HepG2 (cell line): ENCODE data around the gene DENND5A. TPM values are rescaled to one million over a fixed set of nuclear protein-coding genes. Genes with fewer than 3 reads are reported as not detected.
"Not testable (repeated sequence)": the region's sequence is repeated elsewhere in the genome, so short reads cannot be mapped to it uniquely, and the experiment has no call there.

Experiments
- ATAC-seq: fragments of 200-7000 bp; cut with Tn5 transposase; 3 replicates; pipeline ENCODE4 v1.9.1; 2020; ENCODE audit warnings: mild to moderate bottlenecking, moderate library complexity
- BruUV-seq: library from RNA; stranded (reverse); fragments of 400-500 nt; replicated peaks from 2 replicates; lab custom pipeline; 2021; lab: Mats Ljungman, UMichigan
- CTCF ChIA-PET: fragments of 300-600 bp; formaldehyde crosslinking; extraction: SDS; loops from one replicate; lab custom pipeline; 2021; ENCODE audit warnings: low total read pairs, inconsistent platforms, low intra/inter-chr PET ratio; lab: Yijun Ruan, JAX
- POLR2A ChIA-PET: fragments of 350-600 bp; sonication (Branson Sonifier 250); formaldehyde crosslinking; loops from one replicate; lab custom pipeline; 2020; ENCODE audit warnings: antibody characterized with exemption, inconsistent platforms; lab: Yijun Ruan, JAX
- DNase-seq: peaks from one replicate; pipeline ENCODE4 v3.0.0-alpha.2; 2015; ENCODE audit warnings: low spot score
- FAIRE-seq: peaks from 3 replicates; lab custom pipeline; 2011; peaks lifted over from hg19 to GRCh38; lab: Jason Lieb, UNC
- H2AFZ ChIP-seq: one replicate; pipeline ENCODE4 v1.6.1; 2011; ENCODE audit warnings: low read length, inconsistent platforms
- H3K27ac ChIP-seq: fragments of 300-600 bp; 3 replicates; pipeline ENCODE4 v1.8.0; 2011; ENCODE audit warnings: mixed run types, mild to moderate bottlenecking, mixed read lengths, low read length, inconsistent platforms; ENCODE audit not compliant: insufficient read depth; ENCODE audit errors: extremely low read length
- H3K27me3 ChIP-seq, 2 experiments: fragments of 200-600 bp in 1 of 2; 2 replicates in 1 of 2; 3 replicates in 1 of 2; pipeline versions ENCODE4 v1.6.0 to v1.8.0; 2011; ENCODE audit warnings: low read length in 2 of 2, mild to moderate bottlenecking in 2 of 2, moderate library complexity in 2 of 2, inconsistent platforms in 1 of 2; ENCODE audit not compliant: insufficient read depth in 2 of 2, control insufficient read depth in 1 of 2
- H3K36me3 ChIP-seq, 2 experiments: fragments of 200-600 bp in 1 of 2; replicated peaks in 1 of 2; 2 replicates in 1 of 2; 3 replicates in 1 of 2; pipeline versions ENCODE4 v1.5.1 to v1.8.0; 2011; ENCODE audit warnings: low read length in 2 of 2, inconsistent platforms in 1 of 2; ENCODE audit not compliant: insufficient read depth in 2 of 2, control insufficient read depth in 1 of 2
- H3K4me1 ChIP-seq: 2 replicates; pipeline ENCODE4 v1.5.1; 2012; ENCODE audit warnings: low read length, inconsistent platforms; ENCODE audit not compliant: insufficient read depth
- H3K4me2 ChIP-seq: 2 replicates; pipeline ENCODE4 v1.6.0; 2011; ENCODE audit warnings: low read depth, low read length, inconsistent platforms
- H3K4me3 ChIP-seq, 3 experiments: fragments of 200-600 bp in 1 of 3; sonication (generic), shearing (Covaris generic) in 1 of 3; replicated peaks in 1 of 3; 2 replicates each; pipeline ENCODE4 v1.5.1; 2011 to 2016; ENCODE audit warnings: low read length in 3 of 3, inconsistent platforms in 2 of 3, low read depth in 2 of 3, mild to moderate bottlenecking in 2 of 3, control low read depth in 1 of 3, mixed read lengths in 1 of 3; ENCODE audit not compliant: insufficient read depth in 1 of 3
- H3K79me2 ChIP-seq: one replicate; pipeline ENCODE4 v1.6.1; 2011; ENCODE audit warnings: low read length, inconsistent platforms; ENCODE audit not compliant: insufficient read depth
- H3K9ac ChIP-seq: 2 replicates; pipeline ENCODE4 v1.6.0; 2011; ENCODE audit warnings: mild to moderate bottlenecking, low read depth, low read length, inconsistent platforms; ENCODE audit not compliant: insufficient read depth
- H3K9me3 ChIP-seq: 2 replicates; pipeline ENCODE4 v1.5.1; 2012; ENCODE audit warnings: mild to moderate bottlenecking, low read length
- H4K20me1 ChIP-seq: 2 replicates; pipeline ENCODE4 v1.6.0; 2011; ENCODE audit warnings: inconsistent platforms, mild to moderate bottlenecking, low read length, moderate library complexity; ENCODE audit not compliant: insufficient read depth
- MAFF ChIP-seq: IDR thresholded peaks from 2 replicates; pipeline ENCODE4 v1.6.1; 2011; ENCODE audit warnings: low read depth, low read length, improper control_type of control experiment
- MAFK ChIP-seq, 2 experiments: IDR thresholded peaks in 1 of 2; conservative IDR thresholded peaks in 1 of 2; 2 replicates each; pipeline ENCODE4 v1.6.1; 2011; ENCODE audit warnings: improper control_type of control experiment in 2 of 2, low read length in 2 of 2
- WGBS: methylation state at CpG from one replicate; pipeline ENCODE4 v1.1.6; 2017; ENCODE audit warnings: low lambda C conversion rate; 5-methylcytosine and 5-hydroxymethylcytosine counted together
- in situ Hi-C: cut with HindIII; loops from 2 replicates; pipeline ENCODE4 v1.10.0; 2017; ENCODE audit warnings: low pct_unique_long_range_greater_than_20kb; ENCODE audit not compliant: extremely low pct_ligation_motif_present
- intact Hi-C: fragments of 100-400 bp; cut with micrococcal nuclease; formaldehyde crosslinking; loops from one replicate; pipeline ENCODE4 v1.10.0; 2022; ENCODE audit not compliant: unreplicated experiment
- polyA plus RNA-seq, 8 experiments: library from polyadenylated mRNA; depleted of rRNA in 3 of 8; stranded (reverse) in 7 of 8; unstranded in 1 of 8; fragments of >200 nt; fragmentation: Illumina TruSeq in 4 of 8; extraction: Trizol in 4 of 8; gene quantifications; 2 replicates each; pipeline versions ENCODE4 v1.2.1 to v1.2.3, GENCODE V29; 2011 to 2016; ENCODE audit warnings: low read depth in 4 of 8, missing spikeins in 1 of 8, mixed read lengths in 1 of 8; ENCODE audit not compliant: insufficient read depth in 1 of 8
- total RNA-seq, 5 experiments: library from RNA; depleted of rRNA; stranded (reverse); fragments of >200 nt; fragmentation: Illumina TruSeq; extraction: Trizol; gene quantifications; 2 replicates each; pipeline ENCODE4 v1.2.3, GENCODE V29; 2016; ENCODE audit warnings: low read depth in 1 of 5

Gene DENND5A
- total and polyA plus RNA-seq, 2 of the 13 experiments (the other 11 are each of a cell fraction or from before 2014, with no cell fraction given): 63.3 to 145 TPM

DNA sequence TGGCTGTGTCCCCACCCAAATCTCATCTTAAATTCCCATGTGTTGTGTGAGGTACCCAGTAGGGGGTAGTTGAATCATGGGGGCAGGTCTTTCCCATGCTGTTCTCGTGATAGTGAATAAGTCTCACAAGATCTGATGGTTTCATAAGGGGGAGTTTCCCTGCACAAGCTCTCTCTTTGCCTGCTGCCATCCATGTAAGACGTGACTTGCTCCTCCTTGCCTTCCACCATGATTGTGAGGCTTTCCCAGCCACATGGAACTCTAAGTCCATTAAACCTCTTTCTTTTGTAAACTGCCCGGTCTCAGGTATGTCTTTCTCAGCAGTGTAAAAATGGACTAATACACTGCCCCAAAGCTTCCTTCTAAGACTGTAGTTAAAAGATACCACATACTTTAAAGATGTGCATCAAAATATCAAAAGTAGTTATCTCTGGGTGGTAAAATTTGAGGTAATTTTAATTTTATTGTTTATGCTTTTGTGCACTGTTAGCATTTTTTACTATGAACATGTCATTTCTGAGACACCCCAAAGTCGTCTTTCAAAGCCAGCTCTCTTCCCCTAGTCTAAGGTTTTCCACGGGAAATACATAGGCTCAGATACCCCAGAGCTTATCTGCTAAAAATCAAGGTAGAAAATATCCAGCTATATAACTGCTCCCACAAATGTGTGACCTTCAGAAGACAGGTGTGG, 74.7 kb downstream of the DENND5A start:
- 97% methylated on average over 4 of the region's 5 CpGs for WGBS
- POLR2A ChIA-PET, H3K27ac ChIP-seq, H3K4me1 ChIP-seq, H3K27me3 ChIP-seq, H3K4me2 ChIP-seq, CTCF ChIA-PET, H3K79me2 ChIP-seq, DNase-seq, FAIRE-seq, ATAC-seq, BruUV-seq, H2AFZ ChIP-seq, H3K9me3 ChIP-seq, in situ Hi-C loops, H3K9ac ChIP-seq, intact Hi-C loops, H3K4me3 ChIP-seq, H4K20me1 ChIP-seq: not testable (repeated sequence)
- TF ChIP-seq MAFK (conservative IDR thresholded peaks at IDR 0.05 in 1 of 2, IDR thresholded peaks at IDR 0.05 in 1 of 2; ENCODE audit: low read length in 2 of 2) (peak; percentile 13 to 75; a peak in 2 of 4 replicates), MAFF (peak; percentile 52)
- H3K36me3 ChIP-seq: peaks cover 0 to 30% of the 10 kb centered on the region in 2 experiments; a peak in 4 of 5 replicates

GRCh38 chr11:9188860-9189259, 76.3 kb downstream of the DENND5A start:
- ATAC-seq, H3K27me3 ChIP-seq, H3K4me2 ChIP-seq, H4K20me1 ChIP-seq, H3K27ac ChIP-seq, H3K79me2 ChIP-seq, H3K4me1 ChIP-seq, intact Hi-C loops, FAIRE-seq, H3K4me3 ChIP-seq, in situ Hi-C loops, H2AFZ ChIP-seq, CTCF ChIA-PET, H3K9me3 ChIP-seq, DNase-seq, BruUV-seq, POLR2A ChIA-PET, H3K9ac ChIP-seq: not testable (repeated sequence)
- H3K36me3 ChIP-seq: peaks cover 0 to 33% of the 10 kb centered on the region in 2 experiments; a peak in 4 of 5 replicates
- WGBS: 100% methylated on average over 3 of the region's 3 CpGs
